Uterus (tissue), 2 donors: ENCODE measurements around the gene RPS6KA2.

Experiments
- CTCF ChIP-seq, 4 experiments: fragments of 200-600 bp in 2 of 4; fragments of 450-650 bp in 2 of 4; sonication (generic) in 2 of 4; IDR thresholded peaks; one replicate each; pipeline ENCODE4 v1.5.1; 2016 to 2019; ENCODE audit warnings: antibody characterized with exemption in 4 of 4, mild to moderate bottlenecking in 2 of 4, moderate library complexity in 1 of 4
- POLR2A ChIP-seq, 2 donors: fragments of 450-650 bp; IDR thresholded peaks; one replicate each; pipeline ENCODE4 v1.6.1; 2016; ENCODE audit warnings: antibody characterized with exemption in 2 of 2, mild to moderate bottlenecking in 1 of 2, moderate library complexity in 1 of 2

GRCh38 chr6:166659581-166659980, 32.5 kb upstream of the RPS6KA2 start:
- TF ChIP-seq CTCF (IDR thresholded peaks at IDR 0.05): no peak
- no peak for TF ChIP-seq POLR2A (IDR thresholded peaks at IDR 0.05)
